GM18498 (cell line): Measurements from ENCODE around the gene RAMP1.

Experiments
- ATAC-seq: cut with Tn5 transposase; IDR thresholded peaks from one replicate; pipeline ENCODE4 v1.9.1; 2021; ENCODE audit warnings: mild to moderate bottlenecking, moderate library complexity; ENCODE audit not compliant: unreplicated experiment

Gene RAMP1

GRCh38 chr2:237913193-237913917 is 53.9 kb downstream of the RAMP1 start:
- no peak for ATAC-seq

DNA sequence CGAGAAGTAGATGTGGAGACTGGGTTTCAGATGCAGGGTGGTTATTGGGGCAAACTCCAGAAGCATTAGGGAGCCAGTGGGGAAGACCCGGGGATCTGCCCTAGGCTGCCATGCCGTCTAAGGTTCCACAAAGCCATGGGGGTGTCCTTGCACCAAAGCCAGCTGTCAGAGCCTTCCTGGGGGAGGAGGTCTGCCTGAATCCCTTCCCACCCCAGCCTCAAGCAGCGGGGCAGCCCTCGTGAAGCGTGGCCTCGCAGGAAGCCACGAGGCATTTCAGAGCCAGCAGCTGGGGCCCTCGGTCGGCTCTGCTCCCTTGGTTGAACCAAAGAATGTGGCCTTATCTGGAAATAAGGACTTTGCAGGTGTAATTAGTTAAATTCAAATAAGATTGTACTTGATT is 56.2 kb downstream of the RAMP1 start:
- ATAC-seq: no peak

DNA sequence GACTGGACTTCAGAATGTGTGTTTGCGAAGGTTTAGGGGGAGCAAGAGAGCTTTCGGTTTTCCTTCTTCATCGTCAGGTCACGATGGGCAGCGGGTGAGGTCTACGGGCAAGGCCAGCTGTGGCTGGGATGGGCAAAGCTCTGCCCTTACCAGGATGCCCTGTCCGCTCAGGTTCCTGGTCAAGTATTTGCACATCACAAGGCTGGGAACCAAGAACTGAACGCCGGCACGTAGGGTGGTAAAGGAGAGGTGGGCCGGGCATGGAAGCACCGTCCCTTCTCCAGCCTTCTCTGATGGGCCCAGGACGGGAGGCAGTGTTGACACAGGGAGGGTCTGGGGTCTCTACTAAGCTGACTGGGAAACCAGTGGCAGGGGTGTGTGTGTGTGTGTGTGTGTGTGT is 56.9 kb downstream of the RAMP1 start:
- ATAC-seq: no peak

DNA sequence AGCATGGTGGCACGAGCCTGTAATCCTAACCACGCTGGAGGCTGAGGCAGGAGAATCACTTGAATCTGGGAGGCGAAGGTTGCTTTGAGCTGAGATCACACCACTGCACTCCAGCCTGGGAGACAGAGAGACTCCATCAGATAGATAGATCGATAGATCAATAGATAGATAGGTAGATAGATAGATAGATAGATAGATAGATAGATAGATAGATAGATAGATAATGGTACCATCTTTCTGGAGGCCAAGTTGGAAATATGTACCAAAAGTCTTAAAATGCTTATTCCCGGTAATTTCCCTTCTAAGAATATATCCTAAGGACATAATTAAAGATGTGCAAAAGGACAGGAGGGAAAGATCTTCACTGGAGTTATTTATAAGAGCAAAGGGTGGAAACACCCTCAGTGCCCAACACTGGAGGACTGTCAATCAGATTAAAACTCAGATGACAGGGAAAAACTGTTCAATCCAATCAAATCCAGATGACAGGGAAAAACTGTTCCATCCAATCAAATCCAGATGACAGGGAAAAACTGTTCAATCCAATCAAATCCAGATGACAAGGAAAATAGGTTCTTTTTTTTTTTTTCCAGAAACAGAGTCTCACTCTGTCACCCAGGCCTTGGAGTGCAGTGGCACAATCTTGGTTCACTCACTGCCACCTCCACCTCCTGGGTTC is 58.4 kb downstream of the RAMP1 start:
- ATAC-seq: no peak

DNA sequence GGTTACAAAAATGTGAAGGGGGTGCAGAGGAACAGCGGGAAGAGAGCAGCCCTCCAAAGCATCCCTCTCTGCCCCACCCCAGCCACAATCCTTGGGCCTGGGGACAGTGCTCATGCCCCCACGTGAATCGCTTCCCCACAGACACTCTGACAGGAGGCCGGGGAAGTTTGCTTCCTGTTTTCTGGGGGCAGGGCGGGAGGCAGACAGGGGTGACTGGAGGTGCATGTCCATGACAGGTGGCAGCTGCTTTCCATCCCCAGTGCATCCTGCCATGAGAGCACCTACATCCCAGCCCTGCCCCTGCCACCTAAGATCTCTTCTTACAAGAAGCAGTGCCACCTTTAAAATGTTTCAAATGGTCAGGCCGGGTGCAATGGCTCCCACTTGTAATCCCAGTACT is 60.2 kb downstream of the RAMP1 start:
- ATAC-seq: no peak

GRCh38 chr2:237920673-237921072 is 61.2 kb downstream of the RAMP1 start:
- ATAC-seq: no peak

- no peak for ATAC-seq
These were observed 62.6 kb downstream of the RAMP1 start for GRCh38 chr2:237921967-237922492.

DNA sequence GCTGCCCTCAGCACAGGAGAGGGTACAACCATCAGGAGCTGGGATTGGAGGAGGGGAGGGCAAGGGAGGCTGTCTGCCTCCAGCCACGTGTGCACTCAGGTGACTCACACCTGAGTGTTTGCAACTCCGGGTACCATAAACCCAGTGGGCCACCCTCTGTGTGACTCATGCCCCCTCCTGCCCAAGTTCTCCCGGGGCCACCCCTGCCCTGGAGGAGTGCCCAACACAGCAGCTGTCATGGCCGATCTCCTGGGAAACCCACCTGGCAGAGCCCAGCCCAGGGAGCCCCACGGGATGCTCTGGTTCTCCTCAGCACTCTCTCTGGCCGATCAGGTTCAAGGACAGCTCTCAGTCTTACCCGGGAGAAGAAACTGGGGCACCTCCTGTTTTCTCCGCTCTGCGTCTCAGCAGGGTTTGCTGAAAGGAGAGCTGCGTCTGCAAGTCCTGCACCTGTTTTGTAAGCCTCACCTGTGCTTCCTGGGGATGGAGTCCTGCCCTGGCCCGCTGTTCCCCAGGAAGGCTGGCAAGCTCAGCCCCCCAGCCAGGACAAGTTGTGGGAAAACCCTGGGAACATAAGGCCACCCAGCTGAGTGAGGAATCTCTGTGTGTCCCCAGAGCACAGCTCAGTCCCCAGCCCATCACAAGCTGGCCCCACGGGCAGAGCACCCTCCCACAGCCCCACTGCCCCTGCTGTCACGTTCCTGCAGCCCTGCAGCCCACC is 63.4 kb downstream of the RAMP1 start:
- ATAC-seq: no peak

- peak; percentile 99 for ATAC-seq
These were observed 64.2 kb downstream of the RAMP1 start for GRCh38 chr2:237923481-237924163.

DNA sequence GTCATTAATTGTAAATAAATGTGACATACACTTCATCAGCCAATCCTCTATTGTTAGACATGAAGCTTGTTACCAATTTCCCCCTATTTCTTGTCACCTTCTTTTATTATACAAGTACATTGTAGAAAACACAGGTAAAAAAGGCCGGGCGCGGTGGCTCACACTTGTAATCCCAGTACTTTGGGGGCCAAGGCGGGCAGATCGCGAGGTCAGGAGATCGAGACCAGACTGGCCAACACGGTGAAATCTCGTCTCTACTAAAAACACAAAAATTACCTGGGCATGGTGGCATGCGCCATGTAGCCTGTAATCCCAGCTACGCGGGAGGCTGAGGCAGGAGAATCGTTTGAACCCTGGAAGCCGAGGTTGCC is 64.7 kb downstream of the RAMP1 start:
- no peak for ATAC-seq

DNA sequence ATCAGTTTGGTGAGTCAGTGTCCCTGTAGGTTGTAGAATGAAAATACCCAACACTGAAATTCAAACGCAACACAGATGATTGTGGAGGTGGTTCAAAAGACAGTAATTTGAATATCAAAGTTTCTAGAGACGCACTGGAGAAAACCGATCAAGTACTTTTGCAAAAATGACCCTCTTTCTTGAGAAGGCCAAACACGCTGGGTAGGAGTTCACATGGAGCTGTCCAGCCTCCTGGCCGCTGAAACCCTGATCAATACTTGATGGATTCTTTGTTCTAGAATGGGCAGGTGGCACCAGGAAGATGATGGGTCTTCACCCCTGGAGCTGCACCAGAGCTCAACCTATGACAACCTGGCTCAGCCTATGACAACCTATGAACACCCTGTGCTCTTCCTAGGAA is 67.7 kb downstream of the RAMP1 start:
- ATAC-seq: no peak

DNA sequence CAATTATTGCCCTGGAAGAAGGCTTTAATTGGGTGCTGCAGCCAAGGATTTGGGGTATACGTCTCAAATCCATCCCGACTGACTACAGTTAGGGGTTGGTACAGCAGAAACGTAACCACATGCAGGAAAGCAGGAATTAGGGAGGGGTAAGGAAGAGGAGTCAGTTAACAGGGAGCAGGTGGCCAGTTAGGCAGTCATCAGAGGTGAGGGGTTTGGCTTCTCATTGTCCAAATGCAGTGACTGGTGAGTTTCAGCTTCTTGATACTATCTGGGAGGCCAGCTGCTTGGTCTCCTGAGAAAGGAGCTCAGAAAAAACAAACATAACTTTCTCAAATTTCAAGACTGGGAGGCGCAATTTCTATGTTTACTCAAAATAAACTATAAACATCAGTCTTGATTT is 68.6 kb downstream of the RAMP1 start:
- ATAC-seq: no peak

GRCh38 chr2:237929979-237930378 is 70.6 kb downstream of the RAMP1 start:
- ATAC-seq: no peak

- no peak for ATAC-seq
These were observed 71.8 kb downstream of the RAMP1 start for GRCh38 chr2:237931205-237931721.

GRCh38 chr2:237932731-237933131 is 73.3 kb downstream of the RAMP1 start:
- no peak for ATAC-seq

DNA sequence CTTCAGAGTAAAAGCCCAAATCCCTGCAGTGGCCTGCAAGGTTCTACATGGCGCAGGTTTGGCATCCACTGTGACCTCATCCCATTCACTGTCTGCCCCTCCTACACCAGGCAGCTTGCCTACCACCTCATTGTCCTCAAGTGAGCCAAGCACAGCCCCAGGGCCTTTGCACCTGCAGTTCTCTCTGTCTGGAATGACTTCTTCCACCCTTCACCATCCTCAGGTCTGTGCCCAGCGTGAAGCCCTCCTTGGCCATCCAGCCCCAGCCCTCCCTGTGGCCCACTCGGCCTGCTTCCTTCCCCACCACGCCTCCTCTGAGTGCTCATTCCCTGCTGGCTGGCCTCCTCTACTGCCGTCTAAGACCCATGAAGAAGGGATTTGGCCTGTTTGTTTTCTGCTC is 74.8 kb downstream of the RAMP1 start:
- no peak for ATAC-seq

DNA sequence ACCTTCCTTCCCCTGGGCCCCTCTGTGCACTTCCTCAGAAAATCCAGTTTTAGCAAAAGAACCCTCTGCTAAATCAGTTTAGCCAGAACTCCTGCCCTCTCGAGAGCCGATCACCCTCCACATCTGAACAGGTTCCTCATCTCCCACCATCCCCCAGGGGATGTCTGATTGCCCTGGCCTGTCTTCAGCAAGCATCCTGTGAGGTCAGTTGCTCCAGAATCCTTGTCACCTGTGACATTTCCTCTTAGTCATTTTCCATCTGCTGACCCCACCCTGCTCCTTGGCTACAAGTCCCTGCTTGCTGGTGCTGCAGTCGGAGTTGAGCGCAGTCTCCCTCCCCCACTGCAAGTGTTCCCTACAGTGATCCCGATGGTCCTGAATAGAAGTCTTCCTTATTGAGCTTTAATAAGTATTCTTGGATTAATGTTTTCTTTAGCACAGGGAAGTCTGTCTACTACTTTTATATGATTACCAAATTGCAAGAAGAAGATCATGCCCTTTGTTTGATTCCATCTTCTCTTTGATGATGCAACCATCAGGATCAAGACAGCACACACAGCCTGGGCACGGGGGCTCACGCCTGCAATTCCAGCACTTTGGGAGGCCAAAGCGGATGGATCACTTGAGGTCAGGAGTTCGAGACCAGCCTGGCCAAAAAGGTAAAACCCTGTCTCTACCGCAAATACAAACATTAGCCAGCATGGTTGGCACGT is 76.5 kb downstream of the RAMP1 start:
- ATAC-seq: no peak

DNA sequence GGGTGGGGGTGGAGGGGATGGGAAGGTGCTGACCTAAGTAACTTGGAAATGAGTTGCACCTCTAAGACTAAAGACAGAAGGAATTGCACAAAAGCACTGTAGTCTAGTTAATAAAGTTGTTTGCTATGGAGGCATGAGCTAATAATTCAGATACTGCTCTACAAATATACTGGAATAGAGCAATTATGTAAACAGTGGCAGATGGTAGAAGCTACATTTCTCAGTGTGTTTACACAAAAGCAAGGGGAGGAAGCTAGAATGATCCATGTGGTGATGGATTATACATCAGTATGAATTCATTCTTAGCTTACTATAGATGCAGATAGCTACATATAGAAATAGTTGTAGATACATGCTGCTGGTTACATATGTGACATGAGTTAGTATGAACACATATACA is 79.8 kb downstream of the RAMP1 start:
- no peak for ATAC-seq

DNA sequence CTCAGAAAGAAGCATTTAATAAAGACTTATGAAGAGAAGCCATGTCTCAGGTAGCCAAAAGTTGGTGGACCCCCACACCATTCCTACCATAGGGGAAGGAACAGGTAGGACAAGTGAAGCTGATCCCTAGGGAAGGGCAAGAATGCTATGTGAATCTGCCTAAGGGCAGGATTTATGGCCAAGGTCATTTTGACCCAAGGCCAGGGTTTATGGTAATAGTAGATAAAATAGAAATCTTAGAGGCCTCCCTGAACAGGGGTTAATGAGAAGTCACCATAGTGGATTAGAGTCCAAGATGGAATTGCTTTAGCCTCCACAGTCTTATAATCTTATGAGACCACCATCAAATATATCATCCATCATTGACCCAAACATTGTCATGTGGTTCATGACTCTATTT is 81.4 kb downstream of the RAMP1 start:
- no peak for ATAC-seq

GRCh38 chr2:237941239-237941638 is 81.8 kb downstream of the RAMP1 start:
- ATAC-seq: no peak
